ENCODE results near the gene CCND1.

DNA sequence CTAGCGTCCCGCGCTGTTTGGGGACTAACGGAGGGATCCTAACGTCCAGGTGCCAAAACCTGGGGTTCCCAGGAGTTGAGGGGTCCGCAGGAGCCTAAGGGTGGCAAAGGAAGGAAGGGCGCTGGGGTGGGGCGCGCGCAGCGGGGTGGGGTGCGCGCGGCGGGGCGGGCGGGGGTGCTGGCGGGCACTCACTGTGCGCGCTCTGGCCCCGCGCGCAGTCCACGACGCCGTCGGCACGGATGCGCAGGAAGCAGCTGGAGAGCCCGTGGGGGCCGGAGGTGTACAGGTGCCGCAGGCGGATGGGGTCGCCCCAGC is 62.5 kb downstream of the CCND1 start:
- TF ChIP-seq CTCF (IDR thresholded peaks at IDR 0.05) (no peak), POLR2A (IDR thresholded peaks at IDR 0.05) (no peak)

Data from heart left ventricle (tissue), 13 donors.